AG10803 (cell line): ENCODE data around the gene MIA3.
"Not testable (repeated sequence)": the region's sequence is repeated elsewhere in the genome, so short reads cannot be mapped to it uniquely, and the experiment has no call there.

Source experiments
- DNase-seq: peaks from one replicate; pipeline ENCODE4 v3.0.0; 2010; ENCODE audit warnings: low read depth
- H3K4me3 ChIP-seq: 2 replicates; pipeline ENCODE4 v1.5.1; 2011; ENCODE audit warnings: mild to moderate bottlenecking, low read length, control low read depth
- CTCF ChIP-seq: conservative IDR thresholded peaks from 2 replicates; pipeline ENCODE4 v1.5.1; 2011; ENCODE audit warnings: mild to moderate bottlenecking, low read length, control low read depth, inconsistent platforms

The MIA3 gene

DNA sequence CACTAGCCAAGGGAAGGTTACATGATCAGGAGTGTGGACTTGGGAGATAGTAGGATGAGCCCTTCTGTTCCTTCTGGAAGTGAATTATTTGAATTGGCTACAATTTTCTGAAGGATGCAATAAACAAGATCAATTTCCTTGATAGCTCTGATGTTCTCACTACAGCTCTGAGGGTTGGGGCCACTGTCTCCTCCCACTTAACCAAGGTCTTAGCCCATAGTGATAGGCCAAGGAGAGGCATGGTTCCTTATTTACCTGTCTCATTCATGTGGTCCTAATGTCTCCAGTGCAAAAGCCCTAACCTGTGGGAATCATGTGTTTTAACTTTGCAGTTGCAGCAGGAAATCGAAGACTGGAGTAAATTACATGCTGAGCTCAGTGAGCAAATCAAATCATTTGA, 34.8 kb downstream of the MIA3 start:
- no peak overlapping the region for H3K4me3 ChIP-seq
- TF ChIP-seq CTCF: no peak
- DNase-seq: no peak

DNA sequence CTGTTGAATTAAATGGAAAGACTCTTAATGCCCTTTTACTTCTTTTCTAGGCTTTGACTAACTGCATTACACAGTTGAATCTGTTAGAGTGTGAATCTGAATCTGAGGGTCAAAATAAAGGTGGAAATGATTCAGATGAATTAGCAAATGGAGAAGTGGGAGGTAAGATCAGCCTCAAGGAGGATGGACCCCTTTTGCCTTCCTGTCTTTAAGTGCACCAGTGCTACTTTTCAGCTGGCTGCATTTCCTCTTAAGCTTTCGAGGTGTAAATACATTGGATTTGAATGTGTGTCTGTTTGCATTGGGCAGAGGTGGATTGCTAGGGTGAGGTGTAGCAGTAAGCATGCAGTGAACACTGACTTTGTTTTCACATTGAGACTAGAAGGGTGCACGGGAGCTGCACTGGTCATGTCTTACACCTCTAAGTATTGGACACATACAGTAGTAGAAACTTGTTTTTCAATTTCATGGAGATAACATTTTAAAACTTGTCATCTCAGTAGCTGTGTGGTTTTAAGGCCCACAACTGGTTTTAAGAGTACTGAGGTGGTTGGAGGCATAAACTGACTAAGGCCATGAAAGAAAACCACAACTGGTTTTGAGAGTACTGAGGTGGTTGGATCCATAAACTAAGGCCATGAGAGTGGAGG, 35.4 kb downstream of the MIA3 start:
- TF ChIP-seq CTCF: no peak
- H3K4me3 ChIP-seq: no peak overlapping the region
- DNase-seq: no peak

DNA sequence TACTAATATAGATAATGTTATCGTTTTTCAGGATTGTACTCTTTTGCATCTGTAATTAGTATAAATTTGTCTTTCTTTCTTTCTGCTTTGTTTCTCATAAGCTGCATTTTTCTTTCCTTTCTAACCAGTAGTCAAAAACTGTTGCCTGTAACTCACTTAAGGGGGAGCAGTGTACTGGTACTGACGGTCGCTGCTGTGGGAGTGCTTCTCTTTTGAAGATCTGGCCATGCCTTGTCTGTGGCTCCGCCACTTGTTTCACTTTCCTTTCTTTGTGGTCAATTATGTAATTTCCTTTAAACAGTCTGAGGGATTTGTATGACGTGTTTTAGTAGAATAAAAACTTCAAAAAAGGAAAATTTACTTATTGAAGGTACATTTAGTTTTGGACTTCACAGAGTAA, 37.0 kb downstream of the MIA3 start:
- DNase-seq: peak; percentile 38
- TF ChIP-seq CTCF: no peak
- no peak overlapping the region for H3K4me3 ChIP-seq

- TF ChIP-seq CTCF: no peak
- H3K4me3 ChIP-seq: no peak overlapping the region
- no peak for DNase-seq
Observed at GRCh38 chr1:222656391-222657155, 38.7 kb downstream of the MIA3 start.

GRCh38 chr1:222657899-222658298, 40.0 kb downstream of the MIA3 start:
- TF ChIP-seq CTCF: no peak
- no peak for DNase-seq

DNA sequence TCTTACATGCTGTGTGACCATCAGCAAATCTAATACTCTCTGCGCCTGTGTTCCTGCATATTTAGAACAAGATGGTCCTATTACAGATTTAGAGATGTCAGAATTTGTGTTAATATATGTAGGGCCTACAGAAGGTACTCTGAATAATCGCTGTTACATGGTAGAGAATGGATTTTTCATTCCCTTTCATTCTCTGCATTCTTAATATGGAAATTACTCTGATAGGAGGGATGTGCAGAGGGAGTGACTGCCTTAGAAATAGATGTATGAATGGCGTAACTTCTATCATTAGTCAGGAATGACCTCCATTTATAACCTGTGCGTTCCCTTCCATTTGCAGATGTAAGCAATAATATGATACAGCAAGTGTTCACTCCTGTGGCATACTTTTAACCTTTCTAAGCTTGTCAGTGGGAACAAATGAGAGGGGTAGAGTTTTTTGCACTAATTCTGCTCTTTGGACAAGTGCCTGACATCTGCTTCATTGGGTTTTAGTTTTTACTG, 45.6 kb downstream of the MIA3 start:
- H3K4me3 ChIP-seq: no peak overlapping the region
- no peak for DNase-seq
- TF ChIP-seq CTCF: no peak

More at GRCh38 chr1:222657899-222658298, 40.0 kb downstream of the MIA3 start:
- H3K4me3 ChIP-seq: no peak overlapping the region

DNA sequence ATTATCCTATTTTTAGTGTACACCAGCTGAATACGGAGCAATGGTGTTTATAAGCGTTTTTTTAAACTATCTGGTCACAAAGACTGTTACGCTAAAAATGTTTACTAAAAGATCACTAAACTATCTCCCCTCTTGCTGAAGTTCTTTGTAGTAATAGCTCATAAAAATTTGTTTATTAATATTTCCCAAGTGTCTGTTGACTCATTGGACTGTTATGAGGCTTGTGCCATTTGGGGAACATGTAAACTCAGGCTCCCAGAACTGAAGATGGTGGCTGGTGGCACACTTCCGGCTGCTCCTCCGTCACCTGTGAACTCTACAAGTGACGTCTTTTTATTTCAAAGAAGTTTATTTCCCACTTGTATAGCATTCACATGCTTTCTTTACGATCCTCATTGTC, 48.1 kb downstream of the MIA3 start:
- TF ChIP-seq CTCF: no peak
- DNase-seq: peak; percentile 11
- no peak overlapping the region for H3K4me3 ChIP-seq

DNA sequence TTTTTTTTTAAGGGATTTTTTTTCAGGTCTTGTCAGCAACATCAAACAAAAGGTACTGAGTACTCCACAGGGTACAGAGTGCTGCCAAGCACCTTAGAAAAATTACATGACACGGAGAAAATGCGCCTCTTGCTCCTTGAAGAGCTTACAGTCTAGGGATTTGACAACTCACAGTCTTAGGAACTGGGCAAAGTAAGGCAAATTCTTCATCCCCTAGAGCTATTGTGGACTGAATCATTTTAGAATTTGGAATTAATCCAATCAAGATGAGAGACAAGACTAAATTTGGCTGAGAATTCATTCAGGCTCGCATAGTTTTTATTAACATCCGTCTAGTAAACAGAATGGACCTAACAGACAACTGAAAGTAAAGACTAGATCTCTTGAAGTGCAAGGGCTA, 50.3 kb downstream of the MIA3 start:
- DNase-seq, H3K4me3 ChIP-seq: not testable (repeated sequence)

DNA sequence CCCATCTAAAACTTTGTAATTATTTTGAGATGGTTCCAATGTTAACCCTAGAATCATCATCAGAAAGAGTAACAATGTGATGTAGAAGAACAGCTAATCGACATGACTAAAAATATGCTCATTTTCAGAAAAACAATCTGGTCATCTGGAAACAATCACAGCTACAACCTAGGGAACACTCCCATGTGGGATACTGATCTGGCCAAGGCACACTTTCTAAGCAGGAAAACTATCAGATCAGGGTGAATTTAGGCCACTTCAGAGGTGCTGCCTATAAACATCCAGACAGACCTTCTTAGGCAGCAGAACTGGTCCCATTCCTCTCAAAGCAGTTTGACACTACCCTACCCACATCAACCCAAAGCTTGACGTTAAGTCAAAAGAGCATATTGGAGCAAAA, 51.2 kb downstream of the MIA3 start:
- H3K4me3 ChIP-seq, DNase-seq: not testable (repeated sequence)
